MCF 10A (cell line): Measurements from ENCODE around the gene PSG6. TPM values are rescaled to one million over a fixed set of nuclear protein-coding genes. Genes with fewer than 3 reads are reported as not detected.
A peak's percentile ranks its signal among the peaks of the same experiment; 100 is the strongest.
"Not testable (repeated sequence)": the region's sequence is repeated elsewhere in the genome, so short reads cannot be mapped to it uniquely, and the experiment has no call there.

ENCODE experiments used
- BruUV-seq: library from RNA; stranded (reverse); fragments of 400-500 nt; replicated peaks from 2 replicates; lab custom pipeline; 2021; lab: Mats Ljungman, UMichigan
- CTCF ChIA-PET: fragments of 300-600 bp; sonication (Branson Sonifier 250); formaldehyde crosslinking; extraction: SDS; loops from one replicate; lab custom pipeline; 2021; ENCODE audit warnings: antibody characterized with exemption, inconsistent platforms; lab: Yijun Ruan, JAX
- POLR2A ChIA-PET: fragments of 300-600, 350-650 bp; sonication (Branson Sonifier 250); formaldehyde crosslinking; extraction: SDS; loops from one replicate; lab custom pipeline; 2020; ENCODE audit warnings: antibody characterized with exemption, inconsistent platforms; lab: Yijun Ruan, JAX
- DNase-seq: peaks from one replicate; pipeline ENCODE4 v3.0.0-alpha.2; 2018; ENCODE audit not compliant: unreplicated experiment
- H3K27ac Mint-ChIP-seq: one replicate; pipeline ENCODE4 v1.8.0; 2022; ENCODE audit warnings: mild to moderate bottlenecking, low read depth, mixed read lengths; ENCODE audit not compliant: unreplicated experiment
- H3K27me3 Mint-ChIP-seq: one replicate; pipeline ENCODE4 v1.8.0; 2022; ENCODE audit warnings: mixed read lengths; ENCODE audit not compliant: insufficient read depth, unreplicated experiment
- H3K36me3 Mint-ChIP-seq: one replicate; pipeline ENCODE4 v1.8.0; 2022; ENCODE audit warnings: mild to moderate bottlenecking, moderate library complexity, mixed read lengths; ENCODE audit not compliant: insufficient read depth, unreplicated experiment
- H3K4me1 Mint-ChIP-seq: one replicate; pipeline ENCODE4 v1.8.0; 2022; ENCODE audit warnings: mixed read lengths; ENCODE audit not compliant: insufficient read depth, unreplicated experiment
- H3K4me3 Mint-ChIP-seq: one replicate; pipeline ENCODE4 v1.8.0; 2022; ENCODE audit warnings: mild to moderate bottlenecking, moderate library complexity, mixed read lengths; ENCODE audit not compliant: unreplicated experiment
- H3K9me3 Mint-ChIP-seq: one replicate; pipeline ENCODE4 v1.8.0; 2022; ENCODE audit warnings: mixed read lengths; ENCODE audit not compliant: unreplicated experiment
- CTCF ChIP-seq: fragments of 200-600 bp; IDR thresholded peaks from one replicate; pipeline ENCODE4 v1.8.0; 2022; ENCODE audit warnings: antibody characterized with exemption, mild to moderate bottlenecking; ENCODE audit not compliant: unreplicated experiment
- intact Hi-C: fragments of 100-400 bp; cut with micrococcal nuclease; formaldehyde crosslinking; loops from 2 replicates; pipeline ENCODE4 v1.14.1; 2022
- total RNA-seq: library from RNA; stranded (reverse); gene quantifications from 2 replicates; pipeline ENCODE4 v1.2.3, GENCODE V29; 2022

PSG6 gene
- total RNA-seq, 1 experiment from 2014 or later: not detected

- ChIA-PET CTCF (interaction anchor here (0.6 to 2.1 kb wide), 9 partner anchors 10 to 271 kb away, joined by 3 to 6 read pairs (median 4); no protein-coding TSS in a partner anchor), POLR2A (no interaction called here)
- no TSS peak for BruUV-seq
- no peaks in the 10 kb centered on the region for H3K36me3 Mint-ChIP-seq
- no peaks in the 10 kb centered on the region for H3K9me3 Mint-ChIP-seq
- intact Hi-C loops: no loop called here
- TF ChIP-seq CTCF: peak; percentile 74
- no peak overlapping the region for H3K4me3 Mint-ChIP-seq
- H3K27ac Mint-ChIP-seq: no peak overlapping the region
- H3K4me1 Mint-ChIP-seq: no peaks in the 10 kb centered on the region
- H3K27me3 Mint-ChIP-seq: no peaks in the 10 kb centered on the region
- peak; percentile 41 for DNase-seq
These were observed 24.6 kb upstream of the PSG6 start for GRCh38 chr19:42942187-42942789.

GRCh38 chr19:42937107-42937506 lies 19.4 kb upstream of the PSG6 start, which contains the start of gene PSG7:
PSG7 (minus strand) TSS chr19:42937207; CDS start chr19:42937076, 131 bp downstream.
- H3K9me3 Mint-ChIP-seq, H3K4me3 Mint-ChIP-seq, H3K27ac Mint-ChIP-seq, H3K36me3 Mint-ChIP-seq, POLR2A ChIA-PET, H3K27me3 Mint-ChIP-seq, BruUV-seq, DNase-seq, intact Hi-C loops: not testable (repeated sequence)
- CTCF ChIA-PET: interaction anchor here (0.6 kb wide), 1 partner anchor 291 kb away, joined by 3 read pairs; no protein-coding TSS in a partner anchor
- H3K4me1 Mint-ChIP-seq: peaks cover 19% of the 10 kb centered on the region

GRCh38 chr19:42934726-42935125 lies 17.0 kb upstream of the PSG6 start:
- H3K27ac Mint-ChIP-seq, H3K4me3 Mint-ChIP-seq, DNase-seq, H3K9me3 Mint-ChIP-seq, H3K27me3 Mint-ChIP-seq, BruUV-seq, intact Hi-C loops, H3K36me3 Mint-ChIP-seq, POLR2A ChIA-PET: not testable (repeated sequence)
- peaks cover 21% of the 10 kb centered on the region for H3K4me1 Mint-ChIP-seq
- CTCF ChIA-PET: interaction anchor here (1.4 kb wide), 1 partner anchor 149 kb away, joined by 4 read pairs; no protein-coding TSS in a partner anchor

GRCh38 chr19:42934183-42934582 lies 16.5 kb upstream of the PSG6 start:
- CTCF ChIA-PET: interaction anchor here (0.9 to 1.4 kb wide), 2 partner anchors 11 to 149 kb away, joined by 3 to 4 read pairs; no protein-coding TSS in a partner anchor
- POLR2A ChIA-PET, DNase-seq, H3K4me3 Mint-ChIP-seq, intact Hi-C loops, H3K27me3 Mint-ChIP-seq, H3K9me3 Mint-ChIP-seq, H3K36me3 Mint-ChIP-seq, BruUV-seq, H3K27ac Mint-ChIP-seq: not testable (repeated sequence)
- H3K4me1 Mint-ChIP-seq: peaks cover 21% of the 10 kb centered on the region

GRCh38 chr19:42933412-42933811 lies 15.7 kb upstream of the PSG6 start:
- POLR2A ChIA-PET, H3K9me3 Mint-ChIP-seq, H3K27me3 Mint-ChIP-seq, DNase-seq, intact Hi-C loops, H3K4me3 Mint-ChIP-seq, H3K36me3 Mint-ChIP-seq, BruUV-seq: not testable (repeated sequence)
- Mint-ChIP-seq H3K27ac (peak overlapping the region; percentile 68), H3K4me1 (peaks cover 21% of the 10 kb centered on the region)
- CTCF ChIA-PET: interaction anchor here (0.6 to 1.4 kb wide), 4 partner anchors 10 to 272 kb away, joined by 3 to 5 read pairs (median 4); partner anchors contain the start of gene PSG4

- CTCF ChIA-PET: interaction anchor here (0.7 to 1.4 kb wide), 7 partner anchors 9 to 483 kb away, joined by 3 to 5 read pairs (median 3); no protein-coding TSS in a partner anchor
- H3K4me1 Mint-ChIP-seq: peaks cover 21% of the 10 kb centered on the region
- intact Hi-C loops, BruUV-seq, H3K27me3 Mint-ChIP-seq, POLR2A ChIA-PET, H3K9me3 Mint-ChIP-seq, H3K36me3 Mint-ChIP-seq, H3K4me3 Mint-ChIP-seq: not testable (repeated sequence)
- DNase-seq: peak; percentile 50
- H3K27ac Mint-ChIP-seq: peak overlapping the region; percentile 68
These were observed 14.9 kb upstream of the PSG6 start for GRCh38 chr19:42932485-42933101.
